Smooth muscle cell (in vitro differentiated cells): ENCODE results near the gene CIDEB. TPM values are rescaled to one million over a fixed set of nuclear protein-coding genes. Genes with fewer than 3 reads are reported as not detected.

Experiments used
- DNase-seq: peaks from one replicate; lab custom pipeline; 2025; ENCODE audit not compliant: unreplicated experiment; lab: John Stamatoyannopoulos, UW
- H2AFZ ChIP-seq: fragments of 200-600 bp; sonication (generic); 2 replicates; pipeline ENCODE4 v1.6.0; 2016; ENCODE audit warnings: antibody characterized with exemption, low read depth, mild to moderate bottlenecking
- H3F3A ChIP-seq: fragments of 200-600 bp; sonication (generic); 2 replicates; pipeline ENCODE4 v1.6.0; 2017; ENCODE audit warnings: antibody characterized with exemption, low read depth
- H3K27ac ChIP-seq: fragments of 200-600 bp; sonication (generic); 2 replicates; pipeline ENCODE4 v1.5.1; 2016; ENCODE audit warnings: low read depth, mild to moderate bottlenecking
- H3K27me3 ChIP-seq: fragments of 200-600 bp; sonication (generic); 2 replicates; pipeline ENCODE4 v1.6.1; 2016; ENCODE audit warnings: low read depth, mild to moderate bottlenecking
- H3K36me3 ChIP-seq: fragments of 200-600 bp; sonication (generic); 2 replicates; pipeline ENCODE4 v1.5.1; 2016; ENCODE audit warnings: low read depth
- H3K4me1 ChIP-seq: fragments of 200-600 bp; sonication (generic); 2 replicates; pipeline ENCODE4 v1.5.1; 2016; ENCODE audit warnings: low read depth
- H3K4me2 ChIP-seq: fragments of 200-600 bp; sonication (generic); 2 replicates; pipeline ENCODE4 v1.6.0; 2016; ENCODE audit warnings: mild to moderate bottlenecking
- H3K4me3 ChIP-seq: fragments of 200-600 bp; sonication (generic); 2 replicates; pipeline ENCODE4 v1.5.1; 2016; ENCODE audit warnings: mild to moderate bottlenecking
- H3K79me2 ChIP-seq: fragments of 200-600 bp; sonication (generic); 2 replicates; pipeline ENCODE4 v1.6.0; 2016; ENCODE audit warnings: low read depth, mild to moderate bottlenecking
- H3K9ac ChIP-seq: fragments of 200-600 bp; sonication (generic); 2 replicates; pipeline ENCODE4 v1.6.0; 2016; ENCODE audit warnings: low read depth
- H3K9me3 ChIP-seq: fragments of 200-600 bp; sonication (generic); replicated peaks from 2 replicates; pipeline ENCODE4 v1.5.1; 2016; ENCODE audit warnings: low read depth
- H4K20me1 ChIP-seq: fragments of 200-600 bp; sonication (generic); 2 replicates; pipeline ENCODE4 v1.6.0; 2016; ENCODE audit warnings: low read depth
- WGBS: methylation state at CpG from one replicate; pipeline ENCODE4 v1.1.7; 2016; ENCODE audit warnings: low lambda C conversion rate; 5-methylcytosine and 5-hydroxymethylcytosine counted together
- polyA plus RNA-seq: library from polyadenylated mRNA; unstranded; fragments of >200 nt; fragmentation: Nextera tagmentation; extraction: Ambion mirVana; gene quantifications from 2 replicates; pipeline ENCODE4 v1.2.1, GENCODE V29; 2016
- total RNA-seq: library from RNA; depleted of rRNA; stranded (reverse); fragments of >200 nt; gene quantifications from 2 replicates; pipeline ENCODE4 v1.2.3, GENCODE V29; 2014
- TF ChIP-seq, protein P1 (sequence below): fragments of 200-600 bp; sonication (generic); IDR thresholded peaks from 2 replicates; pipeline ENCODE4 v1.5.1; 2017; ENCODE audit warnings: borderline replicate concordance, mild to moderate bottlenecking, antibody characterized with exemption; ENCODE audit not compliant: insufficient read depth, poor library complexity, severe bottlenecking

CIDEB gene
- total and polyA plus RNA-seq, 2 experiments from 2014 or later, result not detected

GRCh38 chr14:24313913-24314312, 6.1 kb upstream of the CIDEB start:
- no peaks in the 10 kb centered on the region for H4K20me1 ChIP-seq
- H2AFZ ChIP-seq, result no peak overlapping the region
- no peak overlapping the region for H3K27ac ChIP-seq
- 97% methylated on average over 2 of the region's 2 CpGs for WGBS
- no peaks in the 10 kb centered on the region for H3F3A ChIP-seq
- no peaks in the 10 kb centered on the region for H3K27me3 ChIP-seq
- no peak for DNase-seq
- H3K79me2 ChIP-seq, result no peaks in the 10 kb centered on the region
- no peak overlapping the region for H3K9ac ChIP-seq
- no peaks in the 10 kb centered on the region for H3K9me3 ChIP-seq
- H3K36me3 ChIP-seq, result no peaks in the 10 kb centered on the region
- no peak overlapping the region for H3K4me2 ChIP-seq
- TF ChIP-seq, protein P1, sequence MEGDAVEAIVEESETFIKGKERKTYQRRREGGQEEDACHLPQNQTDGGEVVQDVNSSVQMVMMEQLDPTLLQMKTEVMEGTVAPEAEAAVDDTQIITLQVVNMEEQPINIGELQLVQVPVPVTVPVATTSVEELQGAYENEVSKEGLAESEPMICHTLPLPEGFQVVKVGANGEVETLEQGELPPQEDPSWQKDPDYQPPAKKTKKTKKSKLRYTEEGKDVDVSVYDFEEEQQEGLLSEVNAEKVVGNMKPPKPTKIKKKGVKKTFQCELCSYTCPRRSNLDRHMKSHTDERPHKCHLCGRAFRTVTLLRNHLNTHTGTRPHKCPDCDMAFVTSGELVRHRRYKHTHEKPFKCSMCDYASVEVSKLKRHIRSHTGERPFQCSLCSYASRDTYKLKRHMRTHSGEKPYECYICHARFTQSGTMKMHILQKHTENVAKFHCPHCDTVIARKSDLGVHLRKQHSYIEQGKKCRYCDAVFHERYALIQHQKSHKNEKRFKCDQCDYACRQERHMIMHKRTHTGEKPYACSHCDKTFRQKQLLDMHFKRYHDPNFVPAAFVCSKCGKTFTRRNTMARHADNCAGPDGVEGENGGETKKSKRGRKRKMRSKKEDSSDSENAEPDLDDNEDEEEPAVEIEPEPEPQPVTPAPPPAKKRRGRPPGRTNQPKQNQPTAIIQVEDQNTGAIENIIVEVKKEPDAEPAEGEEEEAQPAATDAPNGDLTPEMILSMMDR, result no peak
- no peaks in the 10 kb centered on the region for H3K4me1 ChIP-seq
- no peak overlapping the region for H3K4me3 ChIP-seq

DNA sequence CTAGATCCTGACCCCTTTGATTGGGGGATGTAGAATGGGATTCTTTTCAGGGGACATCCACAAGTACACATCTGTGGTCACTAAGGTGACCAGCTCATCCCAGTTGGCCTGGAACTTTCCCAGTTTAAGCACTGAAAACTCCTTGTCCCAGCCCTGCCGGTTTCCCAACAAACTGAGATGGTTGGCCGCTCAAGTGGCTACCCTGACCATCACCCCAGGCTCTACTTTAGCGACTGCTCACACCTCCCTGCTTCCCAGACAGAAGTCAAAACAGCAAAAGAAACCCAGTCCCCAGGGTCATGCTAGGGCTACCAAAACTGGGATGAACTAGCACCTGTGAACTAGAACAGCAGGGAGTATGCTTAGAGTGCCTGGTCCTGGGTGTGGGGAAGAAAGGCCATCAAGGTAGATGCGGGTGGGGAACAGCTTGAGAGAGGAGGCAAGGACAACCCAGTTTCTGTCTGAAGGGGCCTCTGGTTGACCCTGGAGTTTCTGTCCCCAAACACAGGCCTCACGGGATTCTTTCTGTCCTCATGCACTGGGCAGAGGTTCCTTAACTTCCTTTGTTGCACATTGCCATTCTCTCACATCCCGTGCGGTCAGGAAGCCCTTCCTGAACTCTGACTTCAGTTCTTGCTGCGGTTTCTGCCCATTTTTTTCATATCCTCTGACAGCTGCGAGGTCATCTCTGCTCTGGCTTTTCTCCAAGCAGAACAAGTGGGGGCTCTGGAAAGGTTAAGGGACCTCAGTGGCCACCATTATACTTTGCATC, 5.1 kb upstream of the CIDEB start:
- Histone ChIP-seq H4K20me1 (no peaks in the 10 kb centered on the region), H3K79me2 (no peaks in the 10 kb centered on the region), H3K4me1 (no peaks in the 10 kb centered on the region), H3K27me3 (no peaks in the 10 kb centered on the region), H3K9me3 (no peaks in the 10 kb centered on the region), H3F3A (no peaks in the 10 kb centered on the region), H3K36me3 (no peaks in the 10 kb centered on the region), H3K9ac (no peak overlapping the region), H3K4me2 (no peak overlapping the region), H2AFZ (no peak overlapping the region), H3K4me3 (no peak overlapping the region), H3K27ac (no peak overlapping the region)
- WGBS, result 96% methylated on average over 9 of the region's 9 CpGs
- TF ChIP-seq, protein P1, result no peak
- no peak for DNase-seq

DNA sequence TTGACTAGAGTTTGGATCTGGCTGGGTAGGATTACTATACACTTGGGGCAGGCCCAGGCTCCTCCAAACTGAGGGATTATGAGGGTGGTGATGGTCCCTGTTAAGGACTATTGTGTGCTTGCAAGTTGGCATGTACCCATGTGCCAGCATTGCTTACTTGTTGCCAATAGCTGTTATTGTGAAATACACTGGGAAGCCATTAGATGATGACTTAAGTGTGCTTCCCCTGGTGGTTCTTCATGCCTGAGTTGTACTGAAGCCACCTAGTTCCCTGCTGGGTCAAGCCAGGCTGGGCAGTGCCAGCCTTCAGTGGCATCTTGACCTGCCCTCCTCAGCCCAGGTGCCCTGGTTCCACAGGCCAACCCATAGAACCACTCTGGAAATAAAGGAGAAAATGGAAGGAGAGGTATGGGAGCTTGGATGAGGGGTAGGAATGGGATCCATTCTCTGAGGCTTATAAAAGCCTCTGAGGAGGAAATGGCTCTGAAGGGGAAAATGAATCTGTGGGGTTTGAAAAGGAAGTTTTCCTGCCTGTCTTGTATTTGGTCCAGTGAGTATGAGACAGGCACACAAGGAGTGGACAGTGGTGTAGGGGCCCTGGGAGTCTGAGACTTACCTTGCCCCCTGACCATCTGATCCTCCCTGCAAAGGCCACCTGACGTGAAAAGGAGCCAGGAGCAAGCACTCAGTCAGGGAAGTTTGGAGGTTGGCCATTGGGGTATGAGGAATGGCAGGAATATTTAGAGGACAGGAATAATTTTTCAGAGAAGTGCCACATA, 4.2 kb upstream of the CIDEB start:
- Histone ChIP-seq H3K4me3 (no peak overlapping the region), H3K79me2 (no peaks in the 10 kb centered on the region), H2AFZ (no peak overlapping the region), H3K27ac (no peak overlapping the region), H3K4me2 (no peak overlapping the region), H3K27me3 (no peaks in the 10 kb centered on the region), H3F3A (no peaks in the 10 kb centered on the region), H3K9me3 (no peaks in the 10 kb centered on the region), H3K36me3 (no peaks in the 10 kb centered on the region), H4K20me1 (no peaks in the 10 kb centered on the region), H3K9ac (no peak overlapping the region), H3K4me1 (no peaks in the 10 kb centered on the region)
- TF ChIP-seq, protein P1, result no peak
- DNase-seq, result no peak
- WGBS, result 100% methylated on average over 1 of the region's 1 CpG
